COLO829 (cell line): ENCODE measurements around the gene KRTAP21-2.
"Not testable (repeated sequence)": the region's sequence is repeated elsewhere in the genome, so short reads cannot be mapped to it uniquely, and the experiment has no call there.

Experiments used
- DNase-seq: peaks from one replicate; pipeline ENCODE4 v3.0.0; 2012; ENCODE audit warnings: low spot score

KRTAP21-2 gene

DNA sequence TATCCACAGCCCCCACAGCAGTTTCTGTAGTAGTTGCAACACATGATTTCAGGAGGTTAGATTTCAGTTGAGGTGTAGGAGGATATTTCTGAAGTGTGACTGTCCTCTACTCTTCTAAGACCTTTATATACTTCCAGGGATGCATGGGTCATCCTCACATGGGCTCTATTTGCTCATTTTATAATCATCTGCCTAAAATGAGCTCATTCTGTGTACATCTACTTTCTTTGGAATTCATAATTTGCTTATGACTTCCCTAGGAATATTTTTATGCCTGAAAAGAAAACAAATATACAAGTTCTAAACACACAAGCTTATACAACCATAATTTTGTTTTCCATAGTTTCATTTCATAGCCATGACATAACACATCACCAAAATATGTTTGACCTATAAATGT, at the start of gene KRTAP21-2:
Gene KRTAP21-2 (minus strand): TSS at position 101 of the 400 bp plus-strand sequence. CDS start 57 bp downstream, at position 44.
- DNase-seq, result no peak

DNA sequence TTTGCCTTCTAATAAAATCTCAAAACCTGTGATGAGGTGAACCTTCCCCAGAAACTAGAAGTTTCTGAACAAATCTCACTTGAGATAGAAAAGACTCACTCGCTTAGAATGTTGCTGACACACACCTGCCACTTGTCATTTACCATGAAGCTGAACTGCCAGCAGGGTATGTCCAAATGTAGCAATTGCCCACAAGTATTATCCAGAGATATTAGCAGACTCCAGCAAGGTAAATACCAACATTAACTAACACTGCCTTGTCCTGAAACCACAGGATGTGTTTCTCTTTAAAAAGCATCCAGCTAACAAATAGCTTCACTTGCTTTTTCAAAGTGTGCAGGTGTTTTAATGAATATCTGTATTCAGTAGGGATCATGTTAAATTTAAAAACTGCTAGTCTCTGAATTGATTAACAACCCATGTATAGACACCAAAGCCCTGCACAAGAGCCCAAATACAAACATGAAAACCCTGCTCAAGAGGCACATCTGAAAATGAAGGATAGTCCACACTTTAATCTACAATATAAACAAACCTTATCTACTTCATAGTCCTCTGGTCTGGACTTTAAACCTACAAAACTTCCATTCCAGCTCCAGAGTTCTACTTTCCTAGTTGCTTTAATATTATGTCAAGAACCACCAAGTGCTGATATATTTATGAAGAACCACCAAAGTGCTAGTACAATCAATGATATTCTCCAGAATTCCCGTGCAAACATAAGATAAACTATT, 46.7 kb upstream of the KRTAP21-2 start:
- DNase-seq, result no peak

DNA sequence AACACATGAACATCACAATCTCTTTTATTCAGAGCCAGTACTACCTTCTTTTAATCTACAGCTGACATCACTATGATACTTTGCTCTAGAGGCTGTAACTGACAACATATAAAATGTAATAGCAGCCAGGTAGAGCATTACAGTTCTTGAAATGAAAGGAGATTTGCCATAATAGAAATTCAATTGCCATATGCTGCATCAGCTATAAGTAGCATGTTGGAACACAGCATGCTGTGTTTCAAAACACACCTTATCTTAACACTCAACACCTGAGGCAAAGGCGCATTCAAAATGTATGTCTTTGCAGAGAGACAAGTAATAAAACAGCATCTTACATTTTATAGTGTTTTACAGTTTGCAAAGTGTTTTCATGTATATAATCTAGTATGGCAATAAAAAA, 32.2 kb upstream of the KRTAP21-2 start:
- DNase-seq, result no peak

DNA sequence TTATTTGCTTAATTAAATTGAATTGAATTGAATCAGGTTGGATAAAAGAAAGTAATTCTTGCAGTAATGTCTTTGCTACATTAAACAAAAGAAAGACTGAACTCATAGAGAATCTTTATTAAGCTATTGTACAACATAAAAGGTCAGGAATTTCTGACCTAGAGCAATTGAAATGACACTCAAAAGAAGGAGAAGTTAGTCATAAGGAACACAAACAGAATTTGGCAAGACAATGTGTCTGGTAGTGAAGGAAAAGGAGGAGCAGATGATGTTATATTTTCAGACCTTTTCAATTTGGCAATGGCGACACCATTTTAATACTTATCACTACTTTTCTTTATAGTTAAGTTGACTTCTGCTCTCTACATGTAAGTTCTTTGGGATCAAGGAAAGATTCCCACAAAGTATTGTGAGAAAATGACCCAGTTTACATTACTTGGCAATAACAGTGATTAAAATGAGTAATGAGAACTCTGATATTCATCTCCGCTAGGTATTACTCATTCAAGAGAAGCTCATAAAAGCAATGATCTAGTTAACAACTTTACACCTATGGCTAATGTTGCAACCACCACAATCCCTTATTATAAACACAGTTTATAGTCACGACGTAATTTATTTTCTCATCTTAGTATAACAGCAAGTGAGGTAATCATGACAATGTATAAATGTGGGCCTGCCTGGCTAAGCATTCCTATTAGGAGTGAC, 22.8 kb upstream of the KRTAP21-2 start:
- no peak for DNase-seq

DNA sequence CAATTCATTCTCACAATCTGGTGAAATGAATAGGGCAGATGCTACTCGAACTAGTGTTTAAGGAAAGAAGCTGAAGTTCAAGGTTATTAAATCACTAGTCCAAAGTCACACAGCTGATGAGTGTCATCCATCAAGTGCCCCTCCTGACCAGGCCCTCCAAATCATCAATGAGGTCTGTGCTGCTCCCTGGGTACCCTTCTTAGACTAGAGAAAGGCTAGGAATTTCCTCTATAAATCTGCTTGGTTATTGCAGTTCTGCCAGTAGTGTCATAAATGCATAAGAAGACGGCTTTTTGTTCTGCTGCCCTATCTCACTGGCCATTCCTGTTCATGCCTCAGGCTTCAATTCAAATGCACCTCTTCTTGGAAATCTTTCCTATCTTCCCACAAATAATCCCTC, 13.7 kb upstream of the KRTAP21-2 start:
- no peak for DNase-seq

DNA sequence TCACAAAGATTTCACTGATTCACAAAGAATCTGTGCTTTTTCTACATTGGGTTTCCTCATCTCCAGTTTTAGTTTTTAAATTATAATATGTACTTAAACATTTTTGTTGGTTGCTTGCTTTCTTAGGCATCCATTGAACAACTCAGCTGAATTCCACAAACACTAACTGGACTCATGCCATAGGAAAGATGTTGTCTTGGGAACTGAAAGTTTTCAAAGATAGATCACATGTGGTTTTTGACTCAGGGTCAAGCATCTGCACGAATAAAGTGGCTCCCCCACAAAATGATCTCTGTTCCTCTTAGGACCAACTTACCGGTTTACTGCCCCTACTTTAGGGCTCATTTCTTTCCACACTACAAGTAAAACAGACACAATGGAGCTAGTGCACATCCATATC, 11.2 kb upstream of the KRTAP21-2 start:
- DNase-seq, result no peak

DNA sequence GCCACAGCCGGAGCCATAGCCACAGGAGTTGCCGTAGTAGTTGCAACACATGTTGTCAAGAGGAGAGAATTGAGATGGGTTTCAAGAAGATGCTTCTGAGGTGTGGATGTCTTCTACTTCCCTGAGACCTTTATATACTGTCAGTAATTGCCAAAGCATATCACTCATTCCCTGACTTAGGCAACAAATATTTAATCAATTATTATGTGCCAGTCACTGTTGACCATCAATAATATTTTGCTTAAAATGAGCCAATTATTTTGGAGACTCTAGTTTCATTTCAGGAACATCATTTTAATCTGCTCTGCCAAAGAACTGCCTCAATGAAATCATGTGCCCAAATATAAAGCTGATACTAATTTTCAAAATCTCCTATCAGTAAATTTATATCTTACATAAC, 8.3 kb upstream of the KRTAP21-2 start, which contains the start of gene KRTAP21-1:
Gene KRTAP21-1 (minus strand): TSS at position 101 of the 400 bp plus-strand sequence. CDS start 50 bp downstream, at position 51.
- not testable (repeated sequence) for DNase-seq

DNA sequence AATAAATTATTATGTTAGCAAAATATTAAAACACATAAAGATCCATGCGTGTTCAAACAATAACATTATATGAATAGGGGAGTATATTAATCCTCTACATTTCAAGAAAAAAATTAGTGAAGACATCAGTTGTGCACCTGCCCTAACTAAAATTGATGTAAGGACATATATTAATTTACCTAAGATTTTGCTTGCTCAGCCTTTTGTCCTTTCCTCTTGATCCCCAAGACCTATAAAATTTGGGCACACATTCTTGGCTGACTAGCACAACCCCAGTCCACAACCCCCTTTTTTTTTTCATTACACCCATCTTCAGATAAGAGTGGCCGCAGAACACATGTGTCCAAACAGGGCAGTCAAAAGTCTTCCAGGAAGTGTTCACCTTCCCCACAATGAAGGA, 6.6 kb downstream of the KRTAP21-2 start:
- no peak for DNase-seq

DNA sequence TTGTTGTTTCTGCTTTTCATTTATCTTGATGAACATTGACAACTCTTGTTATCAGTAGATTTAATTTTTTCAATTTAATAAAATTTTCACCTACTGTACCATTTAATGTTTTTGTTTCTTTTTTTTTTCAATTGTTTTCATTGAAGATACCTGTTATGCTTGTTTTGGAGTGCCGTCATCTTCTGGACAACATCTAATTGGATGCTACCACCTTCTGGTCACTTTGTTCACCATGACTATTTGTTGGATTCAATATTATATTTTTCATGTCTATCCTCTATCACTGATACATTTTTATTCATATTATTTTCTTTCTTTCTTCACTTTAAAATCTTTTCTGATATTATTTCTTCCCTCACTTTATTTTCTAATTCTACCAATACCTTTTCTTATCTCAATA, 14.0 kb downstream of the KRTAP21-2 start:
- DNase-seq, result no peak

DNA sequence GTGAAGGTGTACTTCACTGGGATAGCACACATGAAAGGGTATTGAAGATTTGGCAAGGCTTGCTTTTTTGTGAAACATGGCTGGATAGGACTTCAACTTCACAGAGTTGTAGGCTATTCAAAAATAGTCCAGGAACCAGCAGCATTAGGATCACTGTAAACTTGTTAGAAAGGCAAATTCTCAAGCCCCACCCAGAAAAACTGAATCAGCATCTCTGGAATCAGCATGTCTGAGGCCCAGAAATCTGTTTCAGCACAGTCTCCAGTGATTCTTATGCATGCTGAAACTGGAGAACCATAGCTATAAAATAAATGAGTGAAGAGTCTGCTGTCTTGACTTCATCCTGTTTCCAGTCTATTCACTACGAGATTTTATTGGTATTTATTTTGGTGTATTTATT, 20.3 kb downstream of the KRTAP21-2 start:
- no peak for DNase-seq

DNA sequence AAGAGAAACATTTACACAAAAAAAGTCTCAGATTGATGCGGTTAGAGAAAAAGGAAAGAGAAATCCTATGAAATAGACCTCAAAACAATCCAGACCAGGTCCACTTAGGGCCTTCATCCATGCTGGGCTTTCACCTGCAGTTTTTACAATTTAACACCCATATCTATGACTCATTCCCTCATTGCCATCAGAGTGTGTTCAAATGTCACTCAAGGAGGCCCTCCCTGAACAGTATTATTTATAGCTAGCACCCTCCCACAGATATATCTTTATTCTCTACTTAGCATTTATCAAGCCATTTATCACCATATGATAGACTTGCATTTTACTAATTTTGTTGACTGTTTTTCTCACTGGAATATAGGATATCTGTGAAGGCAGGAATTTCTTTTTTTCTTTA, 27.7 kb downstream of the KRTAP21-2 start:
- DNase-seq, result no peak

DNA sequence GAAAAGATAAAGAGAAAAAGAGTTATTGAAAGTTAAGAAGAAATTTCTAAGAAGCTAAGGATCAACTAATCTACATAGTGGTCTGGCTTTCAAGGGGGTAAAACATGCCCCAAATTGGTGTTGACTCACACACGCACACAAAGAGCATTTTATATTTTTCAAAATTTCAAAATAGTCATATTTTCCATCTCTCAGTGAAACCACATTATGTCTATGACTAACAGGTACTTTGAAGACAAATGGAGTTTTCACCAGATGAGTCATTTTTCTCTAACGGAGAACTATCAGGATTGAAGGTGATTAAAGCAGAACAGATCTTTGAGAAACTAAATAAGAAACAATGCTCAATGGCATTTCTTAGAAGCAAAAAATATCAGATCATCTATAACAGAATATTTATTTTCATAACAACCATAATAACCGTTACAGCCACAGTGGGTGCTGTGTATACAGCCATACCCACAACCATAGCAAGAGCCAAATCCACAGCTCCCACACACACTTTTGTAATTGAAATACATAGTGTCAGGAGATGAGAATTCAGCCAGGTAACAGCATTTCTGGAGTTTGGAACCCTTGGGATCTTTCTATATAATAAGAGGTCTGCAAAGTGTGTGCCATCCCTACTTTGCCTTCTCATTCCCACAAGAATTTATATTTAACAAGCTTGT, 28.7 kb downstream of the KRTAP21-2 start, which contains the start of gene KRTAP21-3:
Gene KRTAP21-3 (minus strand): TSS at position 539 of the 671 bp plus-strand sequence. CDS start 18 bp downstream, at position 521.
- peak; percentile 42 for DNase-seq

DNA sequence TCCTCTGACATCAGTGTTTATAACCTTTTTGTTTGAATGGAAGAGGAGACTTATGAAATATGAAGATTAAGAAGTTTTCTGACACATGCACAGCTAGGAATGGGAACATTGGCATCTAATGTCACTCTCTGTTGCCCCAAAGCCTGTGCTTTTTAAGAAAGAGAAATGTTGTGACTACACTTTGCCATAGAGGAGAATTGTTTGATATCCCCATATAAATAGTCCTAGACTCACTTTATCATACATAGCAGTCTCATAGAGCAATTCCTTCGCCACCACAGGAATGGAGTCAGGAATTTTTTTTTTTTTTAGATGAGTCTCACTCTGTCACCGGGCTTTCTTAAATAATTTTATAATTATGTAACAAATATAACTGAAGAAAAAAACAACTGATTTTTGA, 30.0 kb downstream of the KRTAP21-2 start:
- no peak for DNase-seq

DNA sequence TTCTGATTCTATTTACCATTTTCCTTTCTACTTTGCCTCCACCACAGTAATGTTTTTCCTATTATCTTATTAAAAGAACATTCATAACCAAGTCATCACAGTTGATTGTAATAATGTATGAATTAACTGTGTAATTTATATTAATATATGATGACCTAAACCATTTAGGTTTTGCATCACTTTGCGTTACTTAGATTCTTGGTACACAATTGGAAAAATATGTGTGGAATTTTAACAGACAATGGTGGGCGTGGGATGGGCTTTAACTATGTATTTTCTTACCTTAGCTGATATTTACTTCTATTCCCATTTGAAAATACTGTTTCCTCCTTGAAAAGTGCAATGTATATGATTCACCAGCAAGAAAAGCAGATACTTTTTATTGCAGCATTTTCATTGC, 32.1 kb downstream of the KRTAP21-2 start:
- no peak for DNase-seq

DNA sequence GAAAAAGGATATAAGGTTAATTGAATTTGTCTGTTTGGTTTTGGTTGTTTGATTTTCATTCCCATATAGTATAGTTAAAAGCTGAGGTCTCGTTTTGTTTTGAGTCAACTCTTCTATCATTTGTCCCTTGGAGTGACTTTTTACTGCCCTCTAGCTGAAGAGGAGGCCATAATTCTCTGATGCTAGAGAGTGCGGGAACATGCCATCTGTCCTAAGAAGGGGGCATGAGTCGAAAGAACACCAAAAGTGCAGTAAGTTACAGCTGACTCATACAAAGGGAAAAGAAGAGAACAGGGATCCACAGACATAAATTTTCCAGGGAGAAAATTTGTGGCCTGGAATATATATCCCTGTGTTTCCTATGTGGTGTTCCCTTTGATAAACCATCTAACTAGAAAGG, 32.6 kb downstream of the KRTAP21-2 start:
- DNase-seq, result no peak

DNA sequence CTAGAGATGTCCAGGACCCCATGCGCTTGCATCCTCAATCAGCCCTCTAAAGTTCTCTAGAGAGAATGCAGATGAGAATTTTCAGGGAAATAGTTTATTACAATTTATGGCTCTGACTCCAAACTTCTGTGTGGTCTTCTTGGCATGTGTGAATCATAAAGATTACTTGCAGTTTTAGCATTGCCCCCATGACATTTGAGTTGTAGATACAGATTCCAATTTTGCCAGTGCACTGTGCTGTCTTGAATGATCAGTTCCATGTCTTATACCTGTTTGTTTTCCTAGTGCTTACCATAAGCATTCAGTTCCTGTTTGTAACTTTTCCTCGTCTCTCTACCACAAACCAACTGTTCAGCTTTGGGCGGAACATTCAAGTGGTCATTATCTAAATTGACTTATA, 33.3 kb downstream of the KRTAP21-2 start:
- DNase-seq, result no peak

DNA sequence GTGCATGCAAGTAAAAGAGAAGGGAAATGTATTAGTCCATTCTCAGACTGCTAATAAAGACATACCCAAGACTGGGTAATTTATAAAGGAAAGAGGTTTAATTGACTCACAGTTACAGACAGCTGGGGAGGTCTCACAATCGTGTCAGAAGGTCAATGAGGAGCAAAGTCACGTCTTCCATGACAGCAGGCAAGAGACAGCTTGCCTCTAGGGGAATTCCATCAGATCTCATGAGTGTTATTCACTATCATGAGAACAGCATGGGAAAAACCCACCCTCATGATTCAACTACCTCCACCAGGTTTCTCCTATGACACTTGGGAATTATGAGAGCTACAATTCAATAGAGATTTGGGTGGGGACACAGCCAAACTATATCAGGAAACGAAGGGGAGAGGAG, 36.6 kb downstream of the KRTAP21-2 start:
- DNase-seq, result no peak

DNA sequence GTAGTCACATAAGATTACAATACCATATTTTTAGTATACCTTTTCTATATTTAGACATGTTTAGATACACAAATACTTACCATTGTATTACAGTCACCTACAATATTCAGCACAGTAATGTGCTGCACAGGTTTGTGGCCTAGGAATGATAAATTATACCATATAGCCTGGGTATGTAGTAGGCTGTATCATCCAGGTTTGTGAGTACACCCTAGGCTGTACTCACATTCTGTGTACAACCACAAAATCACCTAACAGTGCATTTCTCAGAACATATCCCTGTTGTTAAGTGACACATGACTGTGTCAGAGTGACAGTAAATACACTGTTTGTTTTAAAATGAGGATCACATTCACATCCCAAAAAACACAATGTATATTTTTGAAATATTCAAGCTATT, 39.6 kb downstream of the KRTAP21-2 start:
- no peak for DNase-seq
